ENCODE results near the gene VPS35L.
"Not testable (repeated sequence)": the region's sequence is repeated elsewhere in the genome, so short reads cannot be mapped to it uniquely, and the experiment has no call there.

The VPS35L gene

GRCh38 chr16:19525385-19525723, 30.1 kb upstream of the VPS35L start:
- in situ Hi-C loops (cut with MboI; ENCODE audit: low sequenced_read_pairs): no loop called here

GRCh38 chr16:19527161-19527560, 28.3 kb upstream of the VPS35L start:
- in situ Hi-C loops (cut with MboI; ENCODE audit: low sequenced_read_pairs): no loop called here

GRCh38 chr16:19528666-19529065, 26.8 kb upstream of the VPS35L start:
- in situ Hi-C loops (cut with MboI; ENCODE audit: low sequenced_read_pairs): no loop called here

GRCh38 chr16:19532601-19533000, 22.9 kb upstream of the VPS35L start:
- in situ Hi-C loops (cut with MboI; ENCODE audit: low sequenced_read_pairs): no loop called here

- in situ Hi-C loops (cut with MboI; ENCODE audit: low sequenced_read_pairs): no loop called here
Measured at GRCh38 chr16:19540241-19540970, 15.1 kb upstream of the VPS35L start.

- in situ Hi-C loops (cut with MboI; ENCODE audit: low sequenced_read_pairs): no loop called here
Measured at GRCh38 chr16:19542138-19542821, 13.2 kb upstream of the VPS35L start.

- in situ Hi-C loops (cut with MboI; ENCODE audit: low sequenced_read_pairs): not testable (repeated sequence)
Measured at GRCh38 chr16:19543278-19543996, 12.1 kb upstream of the VPS35L start.

- in situ Hi-C loops (cut with MboI; ENCODE audit: low sequenced_read_pairs): no loop called here
Measured at GRCh38 chr16:19548144-19548543, 7.4 kb upstream of the VPS35L start.

- in situ Hi-C loops (cut with MboI; ENCODE audit: low sequenced_read_pairs): no loop called here
Measured at GRCh38 chr16:19549673-19550072, 5.8 kb upstream of the VPS35L start.

- in situ Hi-C loops (cut with MboI; ENCODE audit: low sequenced_read_pairs): no loop called here
Measured at GRCh38 chr16:19555938-19556771, 652 bp downstream of the VPS35L start.

GRCh38 chr16:19559242-19559910, 3.9 kb downstream of the VPS35L start:
- in situ Hi-C loops (cut with MboI; ENCODE audit: low sequenced_read_pairs): no loop called here

GRCh38 chr16:19560078-19560477, 4.6 kb downstream of the VPS35L start:
- in situ Hi-C loops (cut with MboI; ENCODE audit: low sequenced_read_pairs): loop anchor here (10.0 kb wide), 1 partner anchor 65 kb away; no protein-coding TSS in a partner anchor

- in situ Hi-C loops (cut with MboI; ENCODE audit: low sequenced_read_pairs): loop anchor here (10.0 kb wide), 1 partner anchor 61 kb away; no protein-coding TSS in a partner anchor
Measured at GRCh38 chr16:19563377-19563776, 7.9 kb downstream of the VPS35L start.

- in situ Hi-C loops (cut with MboI; ENCODE audit: low sequenced_read_pairs): loop anchor here (10.0 kb wide), 1 partner anchor 58 kb away; no protein-coding TSS in a partner anchor
Measured at GRCh38 chr16:19566362-19566761, 10.9 kb downstream of the VPS35L start.

GRCh38 chr16:19567560-19567959, 12.1 kb downstream of the VPS35L start:
- in situ Hi-C loops (cut with MboI; ENCODE audit: low sequenced_read_pairs): loop anchor here (10.0 kb wide), 1 partner anchor 57 kb away; no protein-coding TSS in a partner anchor

GRCh38 chr16:19573997-19574396, 18.5 kb downstream of the VPS35L start:
- in situ Hi-C loops (cut with MboI; ENCODE audit: low sequenced_read_pairs): no loop called here

GRCh38 chr16:19574615-19575014, 19.1 kb downstream of the VPS35L start:
- in situ Hi-C loops (cut with MboI; ENCODE audit: low sequenced_read_pairs): no loop called here

- in situ Hi-C loops (cut with MboI; ENCODE audit: low sequenced_read_pairs): no loop called here
Measured at GRCh38 chr16:19578378-19578971, 23.0 kb downstream of the VPS35L start.

- in situ Hi-C loops (cut with MboI; ENCODE audit: low sequenced_read_pairs): no loop called here
Measured at GRCh38 chr16:19582050-19582831, 26.7 kb downstream of the VPS35L start.
